CD4-positive, alpha-beta T cell treated with Interleukin-10 for 1 hour (primary cell): ENCODE results near the gene CDK11A.
A peak's percentile ranks its signal among the peaks of the same experiment; 100 is the strongest.
"Not testable (repeated sequence)": the region's sequence is repeated elsewhere in the genome, so short reads cannot be mapped to it uniquely, and the experiment has no call there.

ENCODE experiments used
- DNase-seq: peaks from one replicate; pipeline ENCODE4 v3.0.0-alpha.2; 2020

CDK11A gene

GRCh38 chr1:1721201-1721600 lies 3.0 kb downstream of the CDK11A start:
- DNase-seq: no peak

GRCh38 chr1:1715109-1715883 lies 8.9 kb downstream of the CDK11A start:
- DNase-seq: not testable (repeated sequence)

DNA sequence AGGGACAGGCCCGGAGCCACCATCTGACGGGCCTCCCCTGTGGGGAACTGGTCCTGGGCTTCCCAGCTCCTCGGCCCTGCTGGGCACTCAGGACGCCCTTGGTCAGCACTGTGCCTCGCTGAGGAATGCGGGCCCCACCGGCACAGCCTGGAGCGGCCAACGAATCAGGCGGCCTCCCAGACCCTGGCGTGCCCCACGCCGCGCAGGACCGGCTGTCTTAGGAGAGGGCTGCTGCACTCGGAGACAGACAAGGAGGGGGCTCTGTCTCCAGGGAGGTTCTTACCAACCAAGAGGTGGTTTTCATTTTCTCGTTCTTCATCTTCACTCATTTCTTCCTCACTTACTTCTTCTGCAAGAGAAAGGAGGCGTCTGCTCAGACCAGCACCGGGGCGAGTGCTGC lies 16.3 kb downstream of the CDK11A start:
- DNase-seq: not testable (repeated sequence)

DNA sequence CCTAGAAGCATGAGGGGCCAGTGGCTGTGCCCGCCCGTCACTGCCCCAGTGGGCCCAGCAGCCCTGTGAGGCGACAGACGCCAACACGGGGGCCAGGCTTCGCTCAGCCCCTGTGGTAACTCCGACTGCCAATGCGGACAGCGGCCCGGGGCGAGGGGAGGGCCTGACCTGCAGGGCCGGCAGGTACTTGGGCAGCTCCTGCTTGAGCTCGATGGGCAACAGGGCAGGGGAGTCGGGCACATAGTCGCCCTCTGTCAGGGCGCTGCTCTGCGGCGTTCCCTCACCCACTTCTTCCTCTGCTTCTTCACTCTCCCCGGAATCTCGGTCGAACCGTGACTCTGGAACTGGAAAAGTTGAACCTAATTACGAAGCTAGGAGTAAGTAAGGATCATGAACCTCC lies 16.9 kb downstream of the CDK11A start:
- not testable (repeated sequence) for DNase-seq

DNA sequence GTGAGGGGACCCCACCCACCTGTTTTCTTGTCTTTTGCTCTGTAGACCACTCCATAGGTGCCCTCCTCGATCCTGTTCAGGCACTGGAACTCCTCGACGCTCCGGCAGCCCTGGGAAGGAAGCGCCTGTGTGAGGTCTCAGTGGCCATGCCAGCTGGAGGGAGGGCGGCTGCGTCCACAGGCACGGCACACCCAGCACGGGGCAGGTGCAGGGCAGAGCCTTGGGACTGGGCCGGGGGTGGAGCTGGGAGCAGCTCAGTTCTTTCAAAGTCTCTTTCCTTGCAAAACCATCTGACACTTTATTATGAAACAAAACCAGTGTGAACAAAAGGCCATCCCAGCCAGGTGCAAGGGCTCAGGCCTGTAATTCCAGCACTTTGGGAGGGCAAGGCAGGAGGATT lies 18.5 kb downstream of the CDK11A start:
- not testable (repeated sequence) for DNase-seq

DNA sequence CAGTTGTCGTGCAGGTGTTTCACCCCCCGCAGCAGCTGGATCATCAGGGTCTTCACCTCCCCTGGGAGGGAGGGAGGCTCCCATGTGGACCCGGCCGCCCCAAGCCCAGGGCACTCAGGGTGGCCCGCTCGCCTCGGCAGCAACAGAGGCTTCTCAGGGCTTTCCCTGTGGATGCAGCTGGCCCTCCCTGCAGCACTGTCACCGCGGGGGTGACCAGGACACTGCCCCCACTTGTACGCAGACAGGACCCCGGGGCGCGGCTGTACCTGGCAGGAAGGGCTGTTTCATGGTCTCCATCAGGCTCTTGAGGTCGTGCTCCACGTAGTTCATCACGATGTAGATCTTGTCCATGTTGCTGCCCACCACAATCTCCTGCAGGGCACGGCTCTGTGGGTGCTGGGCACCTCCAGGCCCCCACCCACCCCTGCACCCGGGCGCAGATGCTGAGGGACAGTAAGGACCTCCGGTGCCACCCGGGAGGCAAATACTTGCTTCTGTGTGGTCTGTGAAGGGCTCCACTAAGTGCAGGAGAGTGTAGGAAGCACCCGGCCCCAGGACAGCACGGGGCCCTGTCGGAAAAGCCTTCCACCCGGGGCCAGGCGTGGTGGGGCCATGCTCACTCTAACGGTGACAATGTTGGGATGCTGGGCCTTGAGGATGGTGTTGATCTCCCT lies 19.7 kb downstream of the CDK11A start:
- DNase-seq: not testable (repeated sequence)

DNA sequence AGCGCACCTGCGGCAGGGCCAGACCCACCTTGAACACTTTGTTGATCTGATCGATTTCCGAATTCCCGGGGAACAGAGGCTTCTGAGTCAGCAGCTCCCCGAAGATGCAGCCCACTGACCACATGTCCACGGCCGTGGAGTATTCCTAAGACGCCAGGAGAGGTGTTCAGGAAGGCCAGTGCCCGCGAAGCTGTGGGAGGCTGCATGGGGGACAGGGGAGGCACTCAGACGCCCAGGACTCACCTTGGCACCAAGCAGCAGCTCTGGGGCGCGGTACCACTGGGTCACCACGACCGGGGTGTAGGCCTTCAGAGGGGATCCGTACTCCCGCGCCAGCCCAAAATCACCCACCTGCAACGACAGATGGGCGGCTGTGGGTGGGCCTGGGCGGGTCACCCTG lies 20.4 kb downstream of the CDK11A start:
- DNase-seq: no peak

- not testable (repeated sequence) for DNase-seq
Observed at GRCh38 chr1:1702506-1702905, 21.7 kb downstream of the CDK11A start.

GRCh38 chr1:1700557-1700956 lies 23.6 kb downstream of the CDK11A start:
- DNase-seq: not testable (repeated sequence)

DNA sequence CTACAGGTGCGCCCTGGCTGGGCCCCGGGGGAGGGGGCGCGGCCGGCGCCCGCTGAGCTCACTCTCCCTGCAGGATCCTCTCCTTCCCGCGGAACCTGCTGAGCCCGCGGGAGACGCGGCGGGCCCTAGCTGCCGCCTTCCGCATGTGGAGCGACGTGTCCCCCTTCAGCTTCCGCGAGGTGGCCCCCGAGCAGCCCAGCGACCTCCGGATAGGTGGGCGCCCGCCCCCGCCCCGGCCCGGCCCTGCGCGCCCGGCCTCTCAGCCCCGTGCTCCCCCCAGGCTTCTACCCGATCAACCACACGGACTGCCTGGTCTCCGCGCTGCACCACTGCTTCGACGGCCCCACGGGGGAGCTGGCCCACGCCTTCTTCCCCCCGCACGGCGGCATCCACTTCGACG lies 24.1 kb downstream of the CDK11A start:
- not testable (repeated sequence) for DNase-seq

GRCh38 chr1:1699061-1699460 lies 25.1 kb downstream of the CDK11A start:
- not testable (repeated sequence) for DNase-seq

DNA sequence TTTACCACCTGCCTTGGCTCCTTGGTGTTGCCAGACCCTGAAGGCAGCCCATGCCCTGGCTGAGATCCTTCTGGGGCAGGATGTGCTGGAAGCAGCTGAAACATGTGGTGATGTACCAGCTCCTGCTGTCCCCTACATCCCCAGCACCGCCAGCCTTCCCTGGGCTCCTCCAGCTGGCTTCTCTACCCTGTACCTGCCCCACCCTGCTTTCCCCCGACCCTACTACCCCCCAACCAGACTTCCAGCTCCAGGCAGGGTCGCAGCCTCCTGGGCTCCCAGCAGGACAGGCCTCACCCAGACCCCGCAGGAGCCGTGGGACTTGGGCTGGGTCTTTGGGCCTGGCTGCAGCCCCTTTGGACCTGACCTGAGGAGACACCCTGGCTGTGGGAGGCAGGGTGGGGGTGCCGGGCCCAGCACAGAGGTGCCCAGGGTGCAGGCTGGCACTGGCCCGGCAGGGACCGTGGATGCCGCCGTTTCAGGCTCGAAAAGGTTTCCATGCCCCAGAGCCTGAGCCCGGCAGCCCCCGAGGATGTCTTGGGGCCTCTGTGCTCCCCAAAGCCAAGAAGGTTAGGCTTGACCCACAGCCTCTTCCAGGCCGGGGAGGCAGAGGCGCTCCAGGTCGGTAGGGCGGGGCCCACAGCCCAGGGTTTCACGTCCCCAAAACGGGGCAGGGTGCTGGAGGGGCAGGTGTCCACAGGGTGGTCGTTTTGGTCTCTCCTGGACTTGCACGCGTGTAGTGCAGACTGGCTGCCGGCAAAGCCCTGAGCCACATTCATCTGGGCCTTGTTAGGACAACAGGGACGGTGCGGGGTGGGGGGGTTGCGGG lies 26.6 kb downstream of the CDK11A start:
- not testable (repeated sequence) for DNase-seq

GRCh38 chr1:1696431-1697357 lies 27.5 kb downstream of the CDK11A start:
- DNase-seq: not testable (repeated sequence)

DNA sequence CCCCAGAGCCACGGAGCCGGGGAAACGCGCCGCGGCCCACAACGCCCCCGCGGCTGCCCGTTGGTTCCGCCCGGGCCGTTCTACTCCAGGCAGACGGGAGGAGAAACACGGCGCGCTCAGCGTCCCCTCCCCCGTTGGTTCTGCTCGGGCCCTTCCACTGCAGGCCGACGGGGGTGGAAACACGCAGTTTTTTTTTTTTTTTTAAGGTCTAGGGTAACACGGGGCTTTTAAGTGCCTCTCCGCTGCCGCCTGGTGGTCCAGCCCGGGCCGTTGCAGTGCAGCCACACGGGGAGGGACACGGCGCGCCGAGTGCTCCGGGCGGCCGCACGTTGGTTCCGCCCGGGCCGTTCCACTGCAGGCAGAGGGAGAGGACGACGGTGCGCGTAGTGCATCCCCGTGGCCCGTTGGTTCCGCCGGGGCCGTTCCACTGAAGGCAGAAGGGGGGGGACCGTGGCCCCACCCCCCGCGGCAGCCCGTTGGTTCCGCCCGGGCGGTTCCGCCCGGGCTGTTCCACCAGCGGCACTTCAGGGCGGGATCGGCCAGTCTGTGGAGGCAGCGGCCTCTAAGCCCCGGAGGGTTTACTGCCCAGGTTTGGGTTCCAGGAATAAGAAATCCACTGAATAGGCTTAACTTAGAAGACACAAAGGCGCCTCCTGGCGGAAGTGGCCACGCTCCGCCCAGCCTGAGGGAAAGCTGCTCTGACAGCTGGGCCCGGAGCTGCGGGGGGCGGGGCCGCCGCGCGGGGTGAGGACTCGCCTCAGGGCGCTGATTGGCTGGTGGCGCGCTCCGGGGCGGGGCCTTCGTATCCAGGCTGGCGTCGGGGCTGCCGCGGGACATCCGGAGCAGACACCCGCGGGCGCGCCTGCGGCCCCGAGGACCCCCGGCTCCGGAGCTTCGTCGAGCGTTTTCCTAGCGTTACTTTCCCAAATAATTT lies 31.2 kb downstream of the CDK11A start, which contains the start of gene SLC35E2B:
Gene SLC35E2B, minus strand, starts transcription at position 82 of the 934 bp plus-strand sequence. CDS start 16,096 bp downstream, outside the sequence.
- peak; percentile 98 for DNase-seq

GRCh38 chr1:1692324-1692713 lies 31.8 kb downstream of the CDK11A start:
- not testable (repeated sequence) for DNase-seq

DNA sequence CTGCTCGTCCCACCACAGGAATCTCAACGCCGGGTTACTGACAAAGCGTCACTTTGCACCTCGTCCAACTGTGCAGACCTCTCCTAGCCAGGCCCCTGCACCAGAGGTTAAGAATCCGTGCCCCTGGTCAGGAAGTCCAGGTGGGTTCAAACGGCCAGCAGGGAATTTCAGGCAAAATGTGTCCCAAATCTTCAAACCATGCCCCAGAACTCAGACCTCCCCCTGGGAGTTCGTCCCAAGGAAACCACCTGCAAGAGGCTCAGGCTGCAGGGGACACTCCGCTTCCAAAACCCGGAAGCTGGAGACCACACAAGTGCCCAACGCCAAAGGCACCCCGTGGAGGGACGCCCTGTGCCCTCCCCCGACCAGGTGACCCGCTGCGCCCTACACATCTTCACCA lies 32.7 kb downstream of the CDK11A start:
- not testable (repeated sequence) for DNase-seq

DNA sequence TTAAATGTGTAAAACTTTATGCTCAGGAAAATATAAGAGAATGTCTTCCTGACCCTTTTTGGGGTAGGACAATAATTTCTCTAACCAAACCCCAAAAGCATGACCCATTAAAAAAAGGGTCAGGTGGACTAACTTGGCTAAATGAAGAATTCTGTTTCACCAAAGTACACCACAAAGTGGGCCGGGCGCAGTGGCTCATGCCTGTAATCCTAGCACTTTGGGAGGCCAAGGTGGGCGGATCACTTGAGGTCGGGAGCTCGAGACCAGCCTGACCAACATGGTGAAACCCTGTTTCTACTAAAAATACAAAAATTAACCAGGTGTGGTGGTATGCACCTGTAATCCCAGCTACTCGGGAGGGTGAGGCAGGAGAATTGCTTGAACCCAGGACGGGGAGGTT lies 34.6 kb downstream of the CDK11A start:
- not testable (repeated sequence) for DNase-seq

GRCh38 chr1:1687846-1688245 lies 36.3 kb downstream of the CDK11A start:
- no peak for DNase-seq

DNA sequence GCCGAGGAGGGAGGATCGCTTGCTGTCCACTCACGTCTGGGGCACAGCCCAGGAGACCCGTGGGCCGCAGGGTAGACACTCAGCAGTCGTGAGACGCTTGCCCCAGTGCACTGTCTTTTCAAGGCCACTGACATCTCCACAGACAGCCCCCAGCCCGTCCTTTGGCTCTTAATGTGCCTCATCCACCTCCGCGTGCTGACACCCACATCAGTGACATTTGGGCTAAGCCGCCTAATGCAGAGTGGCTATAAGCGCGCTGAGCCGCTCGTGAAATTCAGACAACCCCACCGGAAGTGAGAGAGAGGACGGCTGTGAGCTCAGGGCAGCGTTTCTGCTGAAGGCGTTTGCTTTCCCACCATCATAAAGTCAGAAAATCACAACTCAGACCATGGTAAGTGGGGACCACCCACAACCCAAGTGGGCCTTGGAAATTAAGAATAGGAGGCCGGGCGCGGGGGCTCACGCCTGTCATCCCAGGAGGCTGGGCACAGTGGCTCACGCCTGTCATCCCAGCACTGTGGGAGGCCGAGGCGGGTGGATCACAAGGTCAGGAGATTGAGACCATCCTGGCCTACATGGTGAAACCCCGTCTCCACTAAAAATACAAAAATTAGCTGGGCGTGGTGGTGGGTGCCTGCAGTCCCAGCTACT lies 40.0 kb downstream of the CDK11A start:
- DNase-seq: no peak
